ENCODE results near the gene SIK2.

DNA sequence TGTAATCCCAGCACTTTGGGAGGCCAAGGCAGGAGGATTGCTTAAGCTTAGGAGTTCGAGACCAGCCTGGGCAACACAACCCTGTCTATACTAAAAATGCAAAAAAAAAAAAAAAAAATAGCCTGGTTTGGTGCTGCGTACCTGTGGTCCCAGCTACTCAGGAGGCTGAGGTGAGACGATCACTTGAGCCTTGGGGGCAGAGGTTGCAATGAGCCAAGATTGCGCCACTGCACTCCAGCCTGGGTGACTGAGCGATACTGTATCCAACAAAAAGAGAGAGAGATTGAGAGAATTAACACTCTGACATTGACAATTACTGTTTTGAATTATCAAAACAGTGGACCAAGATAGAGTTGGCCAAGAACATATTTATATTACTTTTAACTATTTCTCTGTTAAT, 53.7 kb downstream of the SIK2 start:
- no peak for TF ChIP-seq TCF4 (CRISPR knock-in tag; IDR thresholded peaks at IDR 0.05; ENCODE audit: borderline replicate concordance)
- no peak for TF ChIP-seq ZFP30 (CRISPR knock-in tag; IDR thresholded peaks at IDR 0.05)
- TF ChIP-seq, protein P1, sequence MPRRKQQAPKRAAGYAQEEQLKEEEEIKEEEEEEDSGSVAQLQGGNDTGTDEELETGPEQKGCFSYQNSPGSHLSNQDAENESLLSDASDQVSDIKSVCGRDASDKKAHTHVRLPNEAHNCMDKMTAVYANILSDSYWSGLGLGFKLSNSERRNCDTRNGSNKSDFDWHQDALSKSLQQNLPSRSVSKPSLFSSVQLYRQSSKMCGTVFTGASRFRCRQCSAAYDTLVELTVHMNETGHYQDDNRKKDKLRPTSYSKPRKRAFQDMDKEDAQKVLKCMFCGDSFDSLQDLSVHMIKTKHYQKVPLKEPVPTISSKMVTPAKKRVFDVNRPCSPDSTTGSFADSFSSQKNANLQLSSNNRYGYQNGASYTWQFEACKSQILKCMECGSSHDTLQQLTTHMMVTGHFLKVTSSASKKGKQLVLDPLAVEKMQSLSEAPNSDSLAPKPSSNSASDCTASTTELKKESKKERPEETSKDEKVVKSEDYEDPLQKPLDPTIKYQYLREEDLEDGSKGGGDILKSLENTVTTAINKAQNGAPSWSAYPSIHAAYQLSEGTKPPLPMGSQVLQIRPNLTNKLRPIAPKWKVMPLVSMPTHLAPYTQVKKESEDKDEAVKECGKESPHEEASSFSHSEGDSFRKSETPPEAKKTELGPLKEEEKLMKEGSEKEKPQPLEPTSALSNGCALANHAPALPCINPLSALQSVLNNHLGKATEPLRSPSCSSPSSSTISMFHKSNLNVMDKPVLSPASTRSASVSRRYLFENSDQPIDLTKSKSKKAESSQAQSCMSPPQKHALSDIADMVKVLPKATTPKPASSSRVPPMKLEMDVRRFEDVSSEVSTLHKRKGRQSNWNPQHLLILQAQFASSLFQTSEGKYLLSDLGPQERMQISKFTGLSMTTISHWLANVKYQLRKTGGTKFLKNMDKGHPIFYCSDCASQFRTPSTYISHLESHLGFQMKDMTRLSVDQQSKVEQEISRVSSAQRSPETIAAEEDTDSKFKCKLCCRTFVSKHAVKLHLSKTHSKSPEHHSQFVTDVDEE (CRISPR knock-in tag; IDR thresholded peaks at IDR 0.05), result no peak
- TF ChIP-seq ARNTL (CRISPR knock-in tag; IDR thresholded peaks at IDR 0.05; ENCODE audit: borderline replicate concordance, low read depth), result no peak
- TF ChIP-seq ZFP3 (CRISPR knock-in tag; IDR thresholded peaks at IDR 0.05), result no peak
- TF ChIP-seq TOX (CRISPR knock-in tag; IDR thresholded peaks at IDR 0.05; ENCODE audit: borderline replicate concordance), result no peak
- TF ChIP-seq, protein P2, sequence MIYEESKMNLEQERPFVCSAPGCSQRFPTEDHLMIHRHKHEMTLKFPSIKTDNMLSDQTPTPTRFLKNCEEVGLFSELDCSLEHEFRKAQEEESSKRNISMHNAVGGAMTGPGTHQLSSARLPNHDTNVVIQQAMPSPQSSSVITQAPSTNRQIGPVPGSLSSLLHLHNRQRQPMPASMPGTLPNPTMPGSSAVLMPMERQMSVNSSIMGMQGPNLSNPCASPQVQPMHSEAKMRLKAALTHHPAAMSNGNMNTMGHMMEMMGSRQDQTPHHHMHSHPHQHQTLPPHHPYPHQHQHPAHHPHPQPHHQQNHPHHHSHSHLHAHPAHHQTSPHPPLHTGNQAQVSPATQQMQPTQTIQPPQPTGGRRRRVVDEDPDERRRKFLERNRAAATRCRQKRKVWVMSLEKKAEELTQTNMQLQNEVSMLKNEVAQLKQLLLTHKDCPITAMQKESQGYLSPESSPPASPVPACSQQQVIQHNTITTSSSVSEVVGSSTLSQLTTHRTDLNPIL (CRISPR knock-in tag; IDR thresholded peaks at IDR 0.05; ENCODE audit: low read depth), result no peak
- no peak for TF ChIP-seq RARB (CRISPR knock-in tag; IDR thresholded peaks at IDR 0.05)
- TF ChIP-seq, protein P3, sequence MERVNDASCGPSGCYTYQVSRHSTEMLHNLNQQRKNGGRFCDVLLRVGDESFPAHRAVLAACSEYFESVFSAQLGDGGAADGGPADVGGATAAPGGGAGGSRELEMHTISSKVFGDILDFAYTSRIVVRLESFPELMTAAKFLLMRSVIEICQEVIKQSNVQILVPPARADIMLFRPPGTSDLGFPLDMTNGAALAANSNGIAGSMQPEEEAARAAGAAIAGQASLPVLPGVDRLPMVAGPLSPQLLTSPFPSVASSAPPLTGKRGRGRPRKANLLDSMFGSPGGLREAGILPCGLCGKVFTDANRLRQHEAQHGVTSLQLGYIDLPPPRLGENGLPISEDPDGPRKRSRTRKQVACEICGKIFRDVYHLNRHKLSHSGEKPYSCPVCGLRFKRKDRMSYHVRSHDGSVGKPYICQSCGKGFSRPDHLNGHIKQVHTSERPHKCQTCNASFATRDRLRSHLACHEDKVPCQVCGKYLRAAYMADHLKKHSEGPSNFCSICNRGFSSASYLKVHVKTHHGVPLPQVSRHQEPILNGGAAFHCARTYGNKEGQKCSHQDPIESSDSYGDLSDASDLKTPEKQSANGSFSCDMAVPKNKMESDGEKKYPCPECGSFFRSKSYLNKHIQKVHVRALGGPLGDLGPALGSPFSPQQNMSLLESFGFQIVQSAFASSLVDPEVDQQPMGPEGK (CRISPR knock-in tag; IDR thresholded peaks at IDR 0.05; ENCODE audit: borderline replicate concordance), result no peak
